OCI-LY7 (cell line): ENCODE data around the gene CCDC117. TPM values are rescaled to one million over a fixed set of nuclear protein-coding genes. Genes with fewer than 3 reads are reported as not detected.

Experiments used
- BruUV-seq: library from RNA; stranded (reverse); fragments of 400-500 nt; replicated peaks from 2 replicates; lab custom pipeline; 2021; lab: Mats Ljungman, UMichigan
- CTCF ChIA-PET: fragments of 300-600 bp; sonication (Branson Sonifier 250); formaldehyde crosslinking; loops from one replicate; lab custom pipeline; 2022; ENCODE audit warnings: antibody characterized with exemption; ENCODE audit not compliant: unreplicated experiment; lab: Charles Lee
- POLR2A ChIA-PET: fragments of 300-600 bp; sonication (Branson Sonifier 250); formaldehyde crosslinking; loops from one replicate; lab custom pipeline; 2022; ENCODE audit warnings: antibody characterized with exemption; lab: Charles Lee
- DNase-seq: peaks from one replicate; pipeline ENCODE4 v3.0.0-alpha.2; 2015; ENCODE audit warnings: low spot score
- H2AFZ ChIP-seq: fragments of 200-600 bp; sonication (generic), shearing (Covaris generic); 2 replicates; pipeline ENCODE4 v1.6.1; 2014; ENCODE audit warnings: mild to moderate bottlenecking, antibody characterized with exemption, low read length, moderate library complexity
- H3K27ac ChIP-seq: fragments of 200-600 bp; sonication (generic); 2 replicates; pipeline ENCODE4 v1.5.1; 2014; ENCODE audit warnings: mixed run types, low read depth, mild to moderate bottlenecking, moderate library complexity, low read length, inconsistent platforms; ENCODE audit not compliant: poor library complexity, severe bottlenecking
- H3K36me3 ChIP-seq: fragments of 200-600 bp; sonication (generic); 2 replicates; pipeline ENCODE4 v1.6.1; 2014; ENCODE audit warnings: mild to moderate bottlenecking, antibody characterized with exemption, low read length, moderate library complexity, mixed read lengths; ENCODE audit not compliant: insufficient read depth
- H3K4me1 ChIP-seq: fragments of 200-600 bp; sonication (generic); 2 replicates; pipeline ENCODE4 v1.5.1; 2014; ENCODE audit warnings: mild to moderate bottlenecking, low read length; ENCODE audit not compliant: insufficient read depth, poor library complexity, severe bottlenecking
- H3K4me2 ChIP-seq: fragments of 200-600 bp; sonication (generic); 2 replicates; pipeline ENCODE4 v1.6.1; 2014; ENCODE audit warnings: mild to moderate bottlenecking, low read length
- H3K4me3 ChIP-seq: fragments of 200-600 bp; sonication (generic); 2 replicates; pipeline ENCODE4 v1.5.1; 2014; ENCODE audit warnings: mild to moderate bottlenecking, low read depth, low read length; ENCODE audit not compliant: poor library complexity, severe bottlenecking
- H3K79me2 ChIP-seq: fragments of 200-600 bp; sonication (generic); 2 replicates; pipeline ENCODE4 v1.6.1; 2016; ENCODE audit warnings: low read depth, mild to moderate bottlenecking, low read length, moderate library complexity, mixed read lengths; ENCODE audit not compliant: insufficient read depth
- H3K9me2 ChIP-seq: fragments of 200-600 bp; sonication (generic); 2 replicates; pipeline ENCODE4 v1.6.1; 2016; ENCODE audit warnings: mild to moderate bottlenecking, low read length, mixed read lengths; ENCODE audit not compliant: insufficient read depth
- H3K9me3 ChIP-seq: fragments of 200-600 bp; sonication (generic); 2 replicates; pipeline ENCODE4 v1.6.1; 2014; ENCODE audit warnings: mild to moderate bottlenecking, mixed run types, low read length, mixed read lengths
- H4K20me1 ChIP-seq: fragments of 200-600 bp; sonication (generic); 2 replicates; pipeline ENCODE4 v1.6.1; 2014; ENCODE audit warnings: mild to moderate bottlenecking, antibody characterized with exemption, low read length, moderate library complexity, mixed read lengths; ENCODE audit not compliant: insufficient read depth
- EZH2phosphoT487 ChIP-seq: fragments of 200-600 bp; sonication (generic); IDR thresholded peaks from 2 replicates; pipeline ENCODE4 v1.6.1; 2018; ENCODE audit warnings: low read depth, borderline replicate concordance, mild to moderate bottlenecking, mixed run types, antibody characterized with exemption, low read length, moderate library complexity, mixed read lengths
- intact Hi-C: fragments of 100-400 bp; cut with micrococcal nuclease; formaldehyde crosslinking; loops from one replicate; pipeline ENCODE4 v1.10.0; 2022; ENCODE audit not compliant: unreplicated experiment
- total RNA-seq, 2 experiments: library from RNA; depleted of rRNA in 1 of 2; stranded (reverse); fragments of >200 nt in 1 of 2; shearing (Covaris generic) in 1 of 2; gene quantifications; 2 replicates each; pipeline ENCODE4 v1.2.3, GENCODE V29; 2014 to 2022
- TF ChIP-seq, protein P1 (sequence below): fragments of 200-600 bp; sonication (generic); conservative IDR thresholded peaks from 2 replicates; pipeline ENCODE4 v1.5.1; 2014; ENCODE audit warnings: mild to moderate bottlenecking, antibody characterized with exemption, low read length, moderate library complexity, mixed read lengths

CCDC117 gene
- total RNA-seq, 2 experiments from 2014 or later: 21.4 to 34.1 TPM

- Histone ChIP-seq H3K36me3 (no peaks in the 10 kb centered on the region), H3K9me3 (no peaks in the 10 kb centered on the region), H3K4me3 (no peak overlapping the region), H3K4me1 (peaks cover 5% of the 10 kb centered on the region), H3K27ac (no peak overlapping the region), H3K9me2 (no peaks in the 10 kb centered on the region), H2AFZ (no peak overlapping the region), H4K20me1 (no peaks in the 10 kb centered on the region), H3K79me2 (no peaks in the 10 kb centered on the region), H3K4me2 (no peak overlapping the region)
- BruUV-seq: no TSS peak
- TF ChIP-seq EZH2phosphoT487: no peak
- TF ChIP-seq, protein P1, sequence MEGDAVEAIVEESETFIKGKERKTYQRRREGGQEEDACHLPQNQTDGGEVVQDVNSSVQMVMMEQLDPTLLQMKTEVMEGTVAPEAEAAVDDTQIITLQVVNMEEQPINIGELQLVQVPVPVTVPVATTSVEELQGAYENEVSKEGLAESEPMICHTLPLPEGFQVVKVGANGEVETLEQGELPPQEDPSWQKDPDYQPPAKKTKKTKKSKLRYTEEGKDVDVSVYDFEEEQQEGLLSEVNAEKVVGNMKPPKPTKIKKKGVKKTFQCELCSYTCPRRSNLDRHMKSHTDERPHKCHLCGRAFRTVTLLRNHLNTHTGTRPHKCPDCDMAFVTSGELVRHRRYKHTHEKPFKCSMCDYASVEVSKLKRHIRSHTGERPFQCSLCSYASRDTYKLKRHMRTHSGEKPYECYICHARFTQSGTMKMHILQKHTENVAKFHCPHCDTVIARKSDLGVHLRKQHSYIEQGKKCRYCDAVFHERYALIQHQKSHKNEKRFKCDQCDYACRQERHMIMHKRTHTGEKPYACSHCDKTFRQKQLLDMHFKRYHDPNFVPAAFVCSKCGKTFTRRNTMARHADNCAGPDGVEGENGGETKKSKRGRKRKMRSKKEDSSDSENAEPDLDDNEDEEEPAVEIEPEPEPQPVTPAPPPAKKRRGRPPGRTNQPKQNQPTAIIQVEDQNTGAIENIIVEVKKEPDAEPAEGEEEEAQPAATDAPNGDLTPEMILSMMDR: no peak
- DNase-seq: no peak
- ChIA-PET POLR2A (no interaction called here), CTCF (no interaction called here)
- intact Hi-C loops: no loop called here
Measured at GRCh38 chr22:28831140-28832072, 58.9 kb downstream of the CCDC117 start.

DNA sequence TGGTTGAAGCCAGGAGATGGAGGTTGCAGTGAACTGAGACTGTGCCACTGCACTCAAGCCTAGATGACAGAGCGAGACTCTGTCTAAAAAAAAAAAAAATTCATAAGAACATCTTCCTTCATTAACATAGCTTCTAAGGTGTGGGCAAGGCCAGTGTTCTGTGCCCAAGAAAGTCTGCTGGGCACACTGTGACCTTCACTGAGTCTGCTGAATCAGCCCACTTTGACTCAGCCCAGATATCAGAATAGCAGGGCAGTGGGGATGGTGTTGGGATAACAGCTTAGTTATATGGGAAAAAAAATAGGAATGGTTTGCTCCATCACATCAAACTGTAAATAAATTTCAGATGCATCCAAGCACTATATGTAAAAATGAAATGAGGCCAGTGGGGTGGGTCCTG lies 60.2 kb downstream of the CCDC117 start:
- ChIA-PET POLR2A (interaction anchor here (0.6 kb wide), 1 partner anchor 207 kb away, joined by 7 read pairs; no protein-coding TSS in a partner anchor), CTCF (no interaction called here)
- Histone ChIP-seq H3K4me3 (no peak overlapping the region), H3K36me3 (no peaks in the 10 kb centered on the region), H3K9me2 (no peaks in the 10 kb centered on the region), H3K4me2 (no peak overlapping the region), H3K27ac (no peak overlapping the region), H3K79me2 (no peaks in the 10 kb centered on the region), H4K20me1 (no peaks in the 10 kb centered on the region), H2AFZ (no peak overlapping the region), H3K9me3 (no peaks in the 10 kb centered on the region), H3K4me1 (no peaks in the 10 kb centered on the region)
- intact Hi-C loops: no loop called here
- BruUV-seq: no TSS peak
- DNase-seq: no peak
- no peak for TF ChIP-seq EZH2phosphoT487
- TF ChIP-seq, protein P1: no peak
